OCI-LY7 (cell line): Measurements from ENCODE around the gene DGCR2. TPM values are rescaled to one million over a fixed set of nuclear protein-coding genes. Genes with fewer than 3 reads are reported as not detected.

Experiments
- BruUV-seq: library from RNA; stranded (reverse); fragments of 400-500 nt; replicated peaks from 2 replicates; lab custom pipeline; 2021; lab: Mats Ljungman, UMichigan
- CTCF ChIA-PET: fragments of 300-600 bp; sonication (Branson Sonifier 250); formaldehyde crosslinking; loops from one replicate; lab custom pipeline; 2022; ENCODE audit warnings: antibody characterized with exemption; ENCODE audit not compliant: unreplicated experiment; lab: Charles Lee
- POLR2A ChIA-PET: fragments of 300-600 bp; sonication (Branson Sonifier 250); formaldehyde crosslinking; loops from one replicate; lab custom pipeline; 2022; ENCODE audit warnings: antibody characterized with exemption; lab: Charles Lee
- DNase-seq: peaks from one replicate; pipeline ENCODE4 v3.0.0-alpha.2; 2015; ENCODE audit warnings: low spot score
- H2AFZ ChIP-seq: fragments of 200-600 bp; sonication (generic), shearing (Covaris generic); 2 replicates; pipeline ENCODE4 v1.6.1; 2014; ENCODE audit warnings: mild to moderate bottlenecking, antibody characterized with exemption, low read length, moderate library complexity
- H3K27ac ChIP-seq: fragments of 200-600 bp; sonication (generic); 2 replicates; pipeline ENCODE4 v1.5.1; 2014; ENCODE audit warnings: mixed run types, low read depth, mild to moderate bottlenecking, moderate library complexity, low read length, inconsistent platforms; ENCODE audit not compliant: poor library complexity, severe bottlenecking
- H3K36me3 ChIP-seq: fragments of 200-600 bp; sonication (generic); 2 replicates; pipeline ENCODE4 v1.6.1; 2014; ENCODE audit warnings: mild to moderate bottlenecking, antibody characterized with exemption, low read length, moderate library complexity, mixed read lengths; ENCODE audit not compliant: insufficient read depth
- H3K4me1 ChIP-seq: fragments of 200-600 bp; sonication (generic); 2 replicates; pipeline ENCODE4 v1.5.1; 2014; ENCODE audit warnings: mild to moderate bottlenecking, low read length; ENCODE audit not compliant: insufficient read depth, poor library complexity, severe bottlenecking
- H3K4me2 ChIP-seq: fragments of 200-600 bp; sonication (generic); 2 replicates; pipeline ENCODE4 v1.6.1; 2014; ENCODE audit warnings: mild to moderate bottlenecking, low read length
- H3K4me3 ChIP-seq: fragments of 200-600 bp; sonication (generic); 2 replicates; pipeline ENCODE4 v1.5.1; 2014; ENCODE audit warnings: mild to moderate bottlenecking, low read depth, low read length; ENCODE audit not compliant: poor library complexity, severe bottlenecking
- H3K79me2 ChIP-seq: fragments of 200-600 bp; sonication (generic); 2 replicates; pipeline ENCODE4 v1.6.1; 2016; ENCODE audit warnings: low read depth, mild to moderate bottlenecking, low read length, moderate library complexity, mixed read lengths; ENCODE audit not compliant: insufficient read depth
- H3K9me2 ChIP-seq: fragments of 200-600 bp; sonication (generic); 2 replicates; pipeline ENCODE4 v1.6.1; 2016; ENCODE audit warnings: mild to moderate bottlenecking, low read length, mixed read lengths; ENCODE audit not compliant: insufficient read depth
- H3K9me3 ChIP-seq: fragments of 200-600 bp; sonication (generic); 2 replicates; pipeline ENCODE4 v1.6.1; 2014; ENCODE audit warnings: mild to moderate bottlenecking, mixed run types, low read length, mixed read lengths
- H4K20me1 ChIP-seq: fragments of 200-600 bp; sonication (generic); 2 replicates; pipeline ENCODE4 v1.6.1; 2014; ENCODE audit warnings: mild to moderate bottlenecking, antibody characterized with exemption, low read length, moderate library complexity, mixed read lengths; ENCODE audit not compliant: insufficient read depth
- CTCF ChIP-seq: fragments of 200-600 bp; sonication (generic); conservative IDR thresholded peaks from 2 replicates; pipeline ENCODE4 v1.5.1; 2014; ENCODE audit warnings: mild to moderate bottlenecking, antibody characterized with exemption, low read length, moderate library complexity, mixed read lengths
- EZH2phosphoT487 ChIP-seq: fragments of 200-600 bp; sonication (generic); IDR thresholded peaks from 2 replicates; pipeline ENCODE4 v1.6.1; 2018; ENCODE audit warnings: low read depth, borderline replicate concordance, mild to moderate bottlenecking, mixed run types, antibody characterized with exemption, low read length, moderate library complexity, mixed read lengths
- intact Hi-C: fragments of 100-400 bp; cut with micrococcal nuclease; formaldehyde crosslinking; loops from one replicate; pipeline ENCODE4 v1.10.0; 2022; ENCODE audit not compliant: unreplicated experiment
- total RNA-seq, 2 experiments: library from RNA; depleted of rRNA in 1 of 2; stranded (reverse); fragments of >200 nt in 1 of 2; shearing (Covaris generic) in 1 of 2; gene quantifications; 2 replicates each; pipeline ENCODE4 v1.2.3, GENCODE V29; 2014 to 2022

DGCR2 gene
- total RNA-seq, 2 experiments from 2014 or later = 27.6 to 29.7 TPM

GRCh38 chr22:19121631-19122142 lies 525 bp downstream of the DGCR2 start:
- CTCF ChIA-PET = no interaction called here
- Histone ChIP-seq H3K4me1 (peaks cover 51% of the 10 kb centered on the region), H3K36me3 (no peaks in the 10 kb centered on the region), H3K27ac (peak overlapping the region; percentile 53), H4K20me1 (peaks cover 24% of the 10 kb centered on the region), H3K79me2 (peaks cover 48% of the 10 kb centered on the region), H3K4me2 (peak overlapping the region; percentile 72), H2AFZ (peak overlapping the region; percentile 69), H3K9me3 (no peaks in the 10 kb centered on the region), H3K9me2 (no peaks in the 10 kb centered on the region), H3K4me3 (peak overlapping the region; percentile 93)
- POLR2A ChIA-PET = interaction anchor here (0.6 kb wide), 1 partner anchor 363 kb away, joined by 4 read pairs; no protein-coding TSS in a partner anchor
- peak; percentile 52 for DNase-seq
- TF ChIP-seq EZH2phosphoT487 (no peak), CTCF (no peak)
- intact Hi-C loops = no loop called here
- no TSS peak for BruUV-seq

GRCh38 chr22:19120829-19121630 lies 1.2 kb downstream of the DGCR2 start:
- Histone ChIP-seq H2AFZ (no peak overlapping the region), H3K9me3 (no peaks in the 10 kb centered on the region), H3K4me2 (peak overlapping the region; percentile 72), H3K27ac (no peak overlapping the region), H3K4me1 (peaks cover 58% of the 10 kb centered on the region), H3K4me3 (peak overlapping the region; percentile 93), H4K20me1 (peaks cover 31% of the 10 kb centered on the region), H3K79me2 (peaks cover 55% of the 10 kb centered on the region), H3K9me2 (no peaks in the 10 kb centered on the region), H3K36me3 (peaks cover 3% of the 10 kb centered on the region; the same call in 1 of the 2 replicates)
- CTCF ChIA-PET = no interaction called here
- POLR2A ChIA-PET = interaction anchor here (0.6 kb wide), 1 partner anchor 364 kb away, joined by 4 read pairs; no protein-coding TSS in a partner anchor
- intact Hi-C loops = no loop called here
- TF ChIP-seq CTCF = no peak
- no peak for TF ChIP-seq EZH2phosphoT487
- no peak for DNase-seq
- BruUV-seq = TSS peak; percentile 58

GRCh38 chr22:19119949-19120348 lies 2.3 kb downstream of the DGCR2 start:
- Histone ChIP-seq H3K9me2 (no peaks in the 10 kb centered on the region), H2AFZ (no peak overlapping the region), H3K36me3 (peaks cover 9% of the 10 kb centered on the region; the same call in 1 of the 2 replicates), H3K4me3 (peak overlapping the region; percentile 93), H3K27ac (no peak overlapping the region), H3K9me3 (no peaks in the 10 kb centered on the region), H4K20me1 (peaks cover 40% of the 10 kb centered on the region), H3K4me2 (peak overlapping the region; percentile 72), H3K4me1 (peaks cover 66% of the 10 kb centered on the region), H3K79me2 (peaks cover 66% of the 10 kb centered on the region)
- TF ChIP-seq CTCF (no peak), EZH2phosphoT487 (no peak)
- POLR2A ChIA-PET = no interaction called here
- CTCF ChIA-PET = no interaction called here
- DNase-seq = no peak
- intact Hi-C loops = loop anchor here (5.0 kb wide), 1 partner anchor 312 kb away; the partner anchor contains the start of genes HIRA and MRPL40
- no TSS peak for BruUV-seq
